Testis (tissue), 5 donors: ENCODE measurements around the gene INTU. TPM values are rescaled to one million over a fixed set of nuclear protein-coding genes. Genes with fewer than 3 reads are reported as not detected.
"Not testable (repeated sequence)": the region's sequence is repeated elsewhere in the genome, so short reads cannot be mapped to it uniquely, and the experiment has no call there.

ENCODE experiments used
- DNase-seq: peaks from one replicate; pipeline ENCODE4 v3.0.0-alpha.2; 2019
- H3K27ac ChIP-seq, 2 donors: fragments of 200-600 bp; sonication (generic); one replicate each; pipeline ENCODE4 v1.5.1; 2019
- H3K27me3 ChIP-seq: fragments of 200-600 bp; sonication (generic); one replicate; pipeline ENCODE4 v1.5.1; 2019
- H3K36me3 ChIP-seq: fragments of 200-600 bp; sonication (generic); one replicate; pipeline ENCODE4 v1.5.1; 2017; ENCODE audit warnings: low read depth; ENCODE audit errors: missing control alignments
- H3K4me1 ChIP-seq: fragments of 200-600 bp; sonication (generic); one replicate; pipeline ENCODE4 v1.5.1; 2019
- H3K4me3 ChIP-seq, 2 donors: fragments of 200-600 bp; sonication (generic); one replicate each; pipeline ENCODE4 v1.5.1; 2017 to 2019
- H3K9me3 ChIP-seq: fragments of 200-600 bp; sonication (generic); one replicate; pipeline ENCODE4 v1.5.1; 2017
- CTCF ChIP-seq, 3 experiments: fragments of 450-650 bp in 2 of 3; fragments of 200-600 bp in 1 of 3; sonication (generic) in 1 of 3; IDR thresholded peaks; one replicate each; pipeline ENCODE4 v1.5.1; 2016 to 2019; ENCODE audit warnings: antibody characterized with exemption in 3 of 3, mild to moderate bottlenecking in 2 of 3, moderate library complexity in 1 of 3
- POLR2A ChIP-seq: fragments of 450-650 bp; IDR thresholded peaks from one replicate; pipeline ENCODE4 v1.6.1; 2017; ENCODE audit warnings: antibody characterized with exemption, mild to moderate bottlenecking, moderate library complexity
- WGBS, 2 donors: methylation state at CpG; one replicate each; pipeline ENCODE4 v1.1.5; 2018; 5-methylcytosine and 5-hydroxymethylcytosine counted together
- intact Hi-C: fragments of 100-400 bp; cut with DNase I; formaldehyde crosslinking; loops from one replicate; pipeline ENCODE4 v1.15.1; 2023; ENCODE audit warnings: low total_unique reads
- long read RNA-seq, 2 donors: transcript quantifications; one replicate each; lab custom pipeline, GENCODE V29; 2026
- polyA plus RNA-seq: library from polyadenylated mRNA; stranded (reverse); fragments of 350-450 nt; fragmentation: Illumina TruSeq; extraction: RNeasy Lipid Tissue Mini Kit (QIAGEN cat#74804); gene quantifications from one replicate; pipeline ENCODE4 v1.2.3, GENCODE V29; 2014; ENCODE audit warnings: low read depth, low replicate concordance; ENCODE audit not compliant: insufficient read depth
- total RNA-seq, 2 donors: library from RNA; depleted of rRNA; stranded (reverse); fragments of >200 nt; gene quantifications; one replicate each; pipeline ENCODE4 v1.2.3, GENCODE V29; 2016

INTU gene
- total RNA-seq (10 to 100 TPM; 27.3 to 41.6 TPM), polyA plus RNA-seq (8.0 TPM)
- long read RNA-seq, donor 1: 0 reads
- long read RNA-seq, donor 2, partial matches to known transcripts: 0 of 1 reads
- long read RNA-seq, donor 2, other reads (novel, unspliced or antisense): 0 of 1 reads

- TF ChIP-seq CTCF (IDR thresholded peaks at IDR 0.05) (no peak), POLR2A (no peak)
- Histone ChIP-seq H3K9me3 (no peaks in the 10 kb centered on the region), H3K36me3 (no peaks in the 10 kb centered on the region), H3K4me3 (peak within 1 kb of the TSS; percentile 79 to 85), H3K27me3 (no peaks in the 10 kb centered on the region), H3K27ac (peak within 1 kb of the TSS; percentile 29 to 64), H3K4me1 (no peaks in the 10 kb centered on the region)
- peak; percentile 99 for DNase-seq
- 1% methylated on average over 38 of the region's 38 CpGs for WGBS, 2 donors
- intact Hi-C loops: no loop called here
Observed at GRCh38 chr4:127632420-127633403, at the start of gene INTU. TSS of gene INTU (plus strand) at chr4:127632957. CDS start at chr4:127633035, 78 bp downstream.

- H3K27ac ChIP-seq, intact Hi-C loops, DNase-seq, H3K4me3 ChIP-seq, H3K36me3 ChIP-seq, H3K9me3 ChIP-seq, H3K27me3 ChIP-seq, H3K4me1 ChIP-seq: not testable (repeated sequence)
- 91 to 97% methylated on average over 4 of the region's 4 CpGs for WGBS, 2 donors
Observed at GRCh38 chr4:127586496-127586895, 46.3 kb upstream of the INTU start.

GRCh38 chr4:127586922-127587571, 45.7 kb upstream of the INTU start:
- no peaks in the 10 kb centered on the region for H3K4me1 ChIP-seq
- H3K4me3 ChIP-seq: no peak overlapping the region
- TF ChIP-seq CTCF (IDR thresholded peaks at IDR 0.05): peak; percentile 28 to 66 (median 51)
- TF ChIP-seq POLR2A: no peak
- no peak overlapping the region for H3K27ac ChIP-seq
- WGBS, 2 donors: 0 to 14% methylated on average over 1 of the region's 1 CpG
- DNase-seq: peak; percentile 54
- no peaks in the 10 kb centered on the region for H3K36me3 ChIP-seq
- no peaks in the 10 kb centered on the region for H3K9me3 ChIP-seq
- no peaks in the 10 kb centered on the region for H3K27me3 ChIP-seq
- intact Hi-C loops: no loop called here

GRCh38 chr4:127589153-127589552, 43.6 kb upstream of the INTU start:
- H3K36me3 ChIP-seq, DNase-seq, H3K27ac ChIP-seq, intact Hi-C loops, H3K9me3 ChIP-seq, H3K27me3 ChIP-seq, H3K4me1 ChIP-seq: not testable (repeated sequence)
- WGBS, 2 donors: 72 to 96% methylated on average over 4 to 12 of the region's 12 CpGs
- peak overlapping the region in 1 of 2 donors; percentile 36 for H3K4me3 ChIP-seq

- no peak overlapping the region for H3K4me3 ChIP-seq
- no peaks in the 10 kb centered on the region for H3K27me3 ChIP-seq
- H3K36me3 ChIP-seq: no peaks in the 10 kb centered on the region
- H3K9me3 ChIP-seq: no peaks in the 10 kb centered on the region
- intact Hi-C loops: no loop called here
- DNase-seq: no peak
- H3K27ac ChIP-seq: no peak overlapping the region
- no peak for TF ChIP-seq POLR2A
- TF ChIP-seq CTCF (IDR thresholded peaks at IDR 0.05): no peak
- H3K4me1 ChIP-seq: no peaks in the 10 kb centered on the region
Observed at GRCh38 chr4:127598656-127599055, 34.1 kb upstream of the INTU start.
